ENCODE results near the gene LNP1. TPM values are rescaled to one million over a fixed set of nuclear protein-coding genes. Genes with fewer than 3 reads are reported as not detected.

The LNP1 gene
- total RNA-seq, 1 experiment from 2014 or later = 6.7 TPM

GRCh38 chr3:100352296-100353231 lies 48.8 kb upstream of the LNP1 start:
- ChIA-PET CTCF (no interaction called here), POLR2A (no interaction called here)
- no peak overlapping the region for H3K4me3 Mint-ChIP-seq
- H3K36me3 Mint-ChIP-seq = peaks cover 33% of the 10 kb centered on the region
- no peak for TF ChIP-seq NR2C2 (CRISPR knock-in tag; IDR thresholded peaks at IDR 0.05)
- no peak for TF ChIP-seq NR1H2 (CRISPR knock-in tag; IDR thresholded peaks at IDR 0.05)
- TF ChIP-seq PRRX2 (CRISPR knock-in tag; IDR thresholded peaks at IDR 0.05) = no peak
- TF ChIP-seq FOXJ3 (CRISPR knock-in tag; IDR thresholded peaks at IDR 0.05; ENCODE audit: borderline replicate concordance) = no peak
- TF ChIP-seq ETV6 (CRISPR knock-in tag; IDR thresholded peaks at IDR 0.05) = no peak
- TF ChIP-seq IRF2 (CRISPR knock-in tag; IDR thresholded peaks at IDR 0.05; ENCODE audit: borderline replicate concordance, low read depth) = no peak
- TF ChIP-seq ZNF281 (CRISPR knock-in tag; IDR thresholded peaks at IDR 0.05) = no peak
- H3K27me3 Mint-ChIP-seq (ENCODE audit: low read depth) = no peaks in the 10 kb centered on the region
- ATAC-seq (no peak), DNase-seq (ENCODE audit: low spot score) (no peak)
- no peaks in the 10 kb centered on the region for H3K4me1 Mint-ChIP-seq
- no peak overlapping the region for H3K27ac Mint-ChIP-seq
- H3K9me3 Mint-ChIP-seq = no peaks in the 10 kb centered on the region; the same call in 1 of the 2 replicates

GRCh38 chr3:100354850-100355249 lies 46.5 kb upstream of the LNP1 start:
- no peaks in the 10 kb centered on the region for H3K4me1 Mint-ChIP-seq
- H3K9me3 Mint-ChIP-seq = no peaks in the 10 kb centered on the region; the same call in 1 of the 2 replicates
- no peaks in the 10 kb centered on the region for H3K27me3 Mint-ChIP-seq (ENCODE audit: low read depth)
- H3K27ac Mint-ChIP-seq = no peak overlapping the region
- peaks cover 24% of the 10 kb centered on the region for H3K36me3 Mint-ChIP-seq
- ChIA-PET POLR2A (no interaction called here), CTCF (no interaction called here)
- ATAC-seq (no peak), DNase-seq (ENCODE audit: low spot score) (no peak)
- no peak for TF ChIP-seq NR1H2 (CRISPR knock-in tag; IDR thresholded peaks at IDR 0.05)
- no peak for TF ChIP-seq ZNF317 (CRISPR knock-in tag; IDR thresholded peaks at IDR 0.05; ENCODE audit: borderline replicate concordance, low read depth)
- TF ChIP-seq ZBTB21 (CRISPR knock-in tag; IDR thresholded peaks at IDR 0.05; ENCODE audit: borderline replicate concordance) = no peak
- TF ChIP-seq MAX (CRISPR knock-in tag; IDR thresholded peaks at IDR 0.05) = no peak
- H3K4me3 Mint-ChIP-seq = no peak overlapping the region

- H3K27ac Mint-ChIP-seq = no peak overlapping the region
- TF ChIP-seq ZNF281 (CRISPR knock-in tag; IDR thresholded peaks at IDR 0.05) = no peak
- TF ChIP-seq TP53 (CRISPR knock-in tag; IDR thresholded peaks at IDR 0.05) = no peak
- no peak for TF ChIP-seq GTF2I (CRISPR knock-in tag; conservative IDR thresholded peaks at IDR 0.05)
- TF ChIP-seq ZNF317 (CRISPR knock-in tag; IDR thresholded peaks at IDR 0.05; ENCODE audit: borderline replicate concordance, low read depth) = no peak
- CTCF ChIA-PET = no interaction called here
- no peaks in the 10 kb centered on the region for H3K4me1 Mint-ChIP-seq
- H3K27me3 Mint-ChIP-seq (ENCODE audit: low read depth) = no peaks in the 10 kb centered on the region
- no peak overlapping the region for H3K4me3 Mint-ChIP-seq
- peaks cover 7% of the 10 kb centered on the region for H3K9me3 Mint-ChIP-seq
- H3K36me3 Mint-ChIP-seq = peaks cover 21% of the 10 kb centered on the region
- DNase-seq (ENCODE audit: low spot score) (no peak), ATAC-seq (no peak)
- POLR2A ChIA-PET = no interaction called here
These were observed 42.9 kb upstream of the LNP1 start for GRCh38 chr3:100358413-100358812.
